ENCODE measurements around the gene TGFB1. TPM values are rescaled to one million over a fixed set of nuclear protein-coding genes. Genes with fewer than 3 reads are reported as not detected.

Gene TGFB1
- total RNA-seq, 1 experiment from 2014 or later = 30.1 TPM

DNA sequence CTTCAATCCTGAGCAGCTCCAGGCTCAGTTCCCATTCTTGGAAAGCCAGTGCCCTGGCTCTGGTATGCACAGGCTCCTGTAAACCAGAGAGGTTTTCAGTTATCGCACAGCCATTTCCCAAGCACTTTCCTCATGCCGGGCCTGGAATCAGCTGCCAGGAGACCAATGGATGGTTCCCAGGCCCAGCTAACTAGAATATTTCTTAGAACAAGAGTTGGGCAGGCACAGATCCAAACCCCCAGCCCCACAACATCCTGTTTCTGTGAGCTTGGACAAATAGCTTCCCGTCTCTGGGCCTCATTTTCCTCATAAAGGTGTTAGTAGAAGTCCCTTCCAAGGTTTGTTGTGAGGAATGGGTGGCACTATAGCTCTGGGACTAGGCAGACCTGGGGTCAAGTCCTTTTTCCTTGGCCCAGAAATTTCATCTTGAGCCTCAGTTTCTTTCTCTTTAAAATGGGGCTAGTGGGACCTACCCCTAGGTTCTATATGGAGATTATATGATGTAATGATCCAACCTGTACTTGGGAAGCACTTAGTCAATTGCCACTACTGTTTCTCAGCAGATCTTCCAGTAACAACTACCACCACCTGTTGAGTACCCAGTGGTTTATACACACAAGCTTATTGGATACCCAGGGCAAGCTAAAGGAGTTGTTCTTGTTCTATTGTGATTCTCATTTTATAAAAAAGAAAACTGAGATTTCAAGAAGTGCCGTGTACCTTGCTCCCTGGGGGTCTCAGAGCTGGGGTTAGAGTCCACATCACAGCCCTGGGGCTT, 48.8 kb downstream of the TGFB1 start:
- Histone ChIP-seq H3K23ac (ENCODE audit: insufficient read length, low read depth, low read length) (no peak overlapping the region), H3K27ac (ENCODE audit: insufficient read length, low read depth, low read length) (no peak overlapping the region), H3K79me1 (ENCODE audit: insufficient read depth, low read depth, low read length, poor library complexity, severe bottlenecking) (no peaks in the 10 kb centered on the region), H2AK5ac (ENCODE audit: insufficient read length, low read length) (no peak overlapping the region), H4K8ac (replicated peaks; ENCODE audit: insufficient read length, low read depth, low read length) (no peak overlapping the region), H3T11ph (ENCODE audit: low read length) (no peak overlapping the region), H3K23me2 (ENCODE audit: insufficient read length, low read depth, low read length, poor library complexity, severe bottlenecking) (peaks cover 6% of the 10 kb centered on the region), H4K5ac (ENCODE audit: insufficient read length, low read depth, low read length) (no peak overlapping the region), H3K18ac (ENCODE audit: insufficient read length, low read depth, low read length) (no peak overlapping the region), H3K4ac (ENCODE audit: low read depth, low read length) (no peak overlapping the region), H2BK15ac (ENCODE audit: low read depth, low read length) (no peak overlapping the region), H3K79me2 (ENCODE audit: insufficient read depth, low read length) (no peaks in the 10 kb centered on the region), H2BK120ac (ENCODE audit: low read depth, low read length, poor library complexity, severe bottlenecking) (no peak overlapping the region), H2BK5ac (ENCODE audit: insufficient read length, low read length) (no peak overlapping the region), H4K91ac (ENCODE audit: insufficient read length, low read depth, low read length) (no peak overlapping the region), H3K9ac (ENCODE audit: extremely low read depth, insufficient read length, low read length) (no peak overlapping the region), H3K9me3 (ENCODE audit: control insufficient read depth, low read depth, low read length) (no peaks in the 10 kb centered on the region), H3K27me3 (ENCODE audit: insufficient read depth, low read length) (no peaks in the 10 kb centered on the region), H2BK20ac (ENCODE audit: low read depth, low read length, poor library complexity, severe bottlenecking) (no peak overlapping the region), H3K14ac (ENCODE audit: insufficient read depth, low read length) (no peak overlapping the region), H3K4me1 (ENCODE audit: insufficient read depth, low read length) (no peaks in the 10 kb centered on the region), H2AFZ (ENCODE audit: low read length) (no peak overlapping the region), H3K4me2 (ENCODE audit: insufficient read depth, insufficient read length, low read length) (no peak overlapping the region), H3K56ac (ENCODE audit: insufficient read length, low read depth, low read length) (no peak overlapping the region), H4K20me1 (ENCODE audit: control insufficient read depth, insufficient read depth, insufficient read length) (peaks cover 2% of the 10 kb centered on the region), H2BK12ac (ENCODE audit: insufficient read length, low read depth, low read length) (no peak overlapping the region)
- Mint-ChIP-seq H3K27ac (no peak overlapping the region), H3K9me3 (no peaks in the 10 kb centered on the region; a peak in 1 of 5 replicates), H3K4me1 (peaks cover 14 to 19% of the 10 kb centered on the region in 2 experiments), H3K36me3 (ENCODE audit: insufficient read depth in 1 of 3, low read depth in 3 of 3) (peaks cover 63 to 80% (median 75%) of the 10 kb centered on the region in 3 experiments), H3K4me3 (no peak overlapping the region), H3K27me3 (ENCODE audit: low read depth) (no peaks in the 10 kb centered on the region)
- WGBS (ENCODE audit: extremely low coverage, insufficient read length, low lambda C conversion rate) = no CpG with 5 or more reads among the region's 4 CpGs
- TF ChIP-seq CTCF (conservative IDR thresholded peaks at IDR 0.05) = no peak
- DNase-seq = no peak

Measured in H9 (cell line).